OCI-LY3 (cell line): ENCODE results near the gene SMIM28.
A peak's percentile ranks its signal among the peaks of the same experiment; 100 is the strongest.

Source experiments
- H2AFZ ChIP-seq: fragments of 200-600, 300-600 bp; shearing (Covaris generic); 2 replicates; pipeline ENCODE4 v1.6.0; 2014; ENCODE audit warnings: antibody characterized with exemption, low read depth, low read length
- H3K27ac ChIP-seq: fragments of 200-600, 300-600 bp; sonication (generic); 2 replicates; pipeline ENCODE4 v1.5.1; 2014; ENCODE audit warnings: mild to moderate bottlenecking, low read length, moderate library complexity, mixed read lengths
- H3K27me3 ChIP-seq: fragments of 200-600, 300-600 bp; sonication (generic); 2 replicates; pipeline ENCODE4 v1.6.1; 2014; ENCODE audit warnings: low read depth, low read length, mixed read lengths
- H3K36me3 ChIP-seq: fragments of 200-600, 300-600 bp; sonication (generic); replicated peaks from 2 replicates; pipeline ENCODE3; 2014; ENCODE audit warnings: low read depth, low read length, mixed read lengths
- H3K4me1 ChIP-seq: fragments of 300-600, 200-600 bp; sonication (generic); 2 replicates; pipeline ENCODE4 v1.6.1; 2014; ENCODE audit warnings: low read length, mixed read lengths
- H3K4me2 ChIP-seq: fragments of 200-600, 300-600 bp; sonication (generic); 2 replicates; pipeline ENCODE4 v1.6.1; 2014; ENCODE audit warnings: low read length, mixed read lengths
- H3K4me3 ChIP-seq: fragments of 300-600, 200-600 bp; sonication (generic); 2 replicates; pipeline ENCODE4 v1.5.1; 2014; ENCODE audit warnings: antibody characterized with exemption, mild to moderate bottlenecking, low read length, moderate library complexity
- H3K79me2 ChIP-seq: fragments of 300-600, 200-600 bp; shearing (Covaris generic); 2 replicates; pipeline ENCODE4 v1.6.1; 2014; ENCODE audit warnings: mild to moderate bottlenecking, low read length, mixed read lengths
- H3K9ac ChIP-seq: fragments of 300-600, 200-600 bp; shearing (Covaris generic); 2 replicates; pipeline ENCODE4 v1.6.0; 2014; ENCODE audit warnings: mild to moderate bottlenecking, low read length, moderate library complexity
- H3K9me3 ChIP-seq: fragments of 200-600, 300-600 bp; shearing (Covaris generic); 2 replicates; pipeline ENCODE4 v1.6.1; 2014; ENCODE audit warnings: low read length, mixed read lengths; ENCODE audit not compliant: insufficient read depth
- H4K20me1 ChIP-seq: fragments of 200-600, 300-600 bp; sonication (generic); 2 replicates; pipeline ENCODE4 v1.6.1; 2016; ENCODE audit warnings: low read length, mixed read lengths; ENCODE audit not compliant: insufficient read depth
- EZH2phosphoT487 ChIP-seq: fragments of 200-600 bp; shearing (Covaris generic); IDR thresholded peaks from 2 replicates; pipeline ENCODE4 v1.6.1; 2018; ENCODE audit warnings: antibody characterized with exemption, mixed run types, low read depth
- TF ChIP-seq, protein P1 (sequence below): fragments of 200-600, 300-600 bp; sonication (generic); IDR thresholded peaks from 2 replicates; pipeline ENCODE4 v1.5.1; 2014; ENCODE audit warnings: antibody characterized with exemption, low read length, low read depth

The SMIM28 gene

DNA sequence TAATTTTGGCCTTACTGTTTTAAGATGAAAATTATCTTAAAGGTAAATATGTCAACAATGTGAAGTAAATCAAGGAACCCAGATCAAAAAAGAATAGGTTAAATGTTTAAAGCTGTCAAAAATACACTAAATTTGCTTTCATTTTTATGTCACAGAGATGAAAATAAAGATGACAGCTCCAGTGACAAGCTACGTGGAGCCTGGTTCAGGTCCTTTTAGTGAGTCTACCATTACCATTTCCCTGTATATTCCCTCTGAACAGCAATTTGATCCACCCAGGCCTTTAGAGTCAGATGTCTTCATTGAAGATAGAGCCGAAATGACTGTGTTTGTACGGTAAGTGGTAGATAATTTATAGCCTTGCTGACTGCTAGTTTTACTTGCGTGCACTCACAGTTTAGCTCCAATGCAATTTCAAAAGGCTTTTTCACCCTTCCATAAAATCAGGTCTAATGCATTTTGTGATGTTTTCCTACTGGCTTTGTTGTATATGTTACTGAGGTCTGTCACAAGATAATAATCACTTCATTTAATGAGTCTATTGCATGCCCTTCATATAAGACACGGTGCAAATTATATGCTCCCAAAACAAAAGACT, 28.2 kb downstream of the SMIM28 start:
- Histone ChIP-seq H3K9me3 (no peaks in the 10 kb centered on the region), H3K4me2 (no peak overlapping the region), H3K4me3 (no peak overlapping the region), H3K4me1 (peaks cover 9% of the 10 kb centered on the region), H2AFZ (no peak overlapping the region), H3K36me3 (peaks cover 17% of the 10 kb centered on the region), H3K27ac (no peak overlapping the region), H3K9ac (no peak overlapping the region), H3K27me3 (no peaks in the 10 kb centered on the region), H4K20me1 (no peaks in the 10 kb centered on the region), H3K79me2 (no peaks in the 10 kb centered on the region)
- TF ChIP-seq, protein P1, sequence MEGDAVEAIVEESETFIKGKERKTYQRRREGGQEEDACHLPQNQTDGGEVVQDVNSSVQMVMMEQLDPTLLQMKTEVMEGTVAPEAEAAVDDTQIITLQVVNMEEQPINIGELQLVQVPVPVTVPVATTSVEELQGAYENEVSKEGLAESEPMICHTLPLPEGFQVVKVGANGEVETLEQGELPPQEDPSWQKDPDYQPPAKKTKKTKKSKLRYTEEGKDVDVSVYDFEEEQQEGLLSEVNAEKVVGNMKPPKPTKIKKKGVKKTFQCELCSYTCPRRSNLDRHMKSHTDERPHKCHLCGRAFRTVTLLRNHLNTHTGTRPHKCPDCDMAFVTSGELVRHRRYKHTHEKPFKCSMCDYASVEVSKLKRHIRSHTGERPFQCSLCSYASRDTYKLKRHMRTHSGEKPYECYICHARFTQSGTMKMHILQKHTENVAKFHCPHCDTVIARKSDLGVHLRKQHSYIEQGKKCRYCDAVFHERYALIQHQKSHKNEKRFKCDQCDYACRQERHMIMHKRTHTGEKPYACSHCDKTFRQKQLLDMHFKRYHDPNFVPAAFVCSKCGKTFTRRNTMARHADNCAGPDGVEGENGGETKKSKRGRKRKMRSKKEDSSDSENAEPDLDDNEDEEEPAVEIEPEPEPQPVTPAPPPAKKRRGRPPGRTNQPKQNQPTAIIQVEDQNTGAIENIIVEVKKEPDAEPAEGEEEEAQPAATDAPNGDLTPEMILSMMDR: no peak
- no peak for TF ChIP-seq EZH2phosphoT487

GRCh38 chr6:138406443-138406842, 28.7 kb downstream of the SMIM28 start:
- Histone ChIP-seq H3K4me2 (no peak overlapping the region), H3K36me3 (peaks cover 17% of the 10 kb centered on the region)

GRCh38 chr6:138410048-138410735, 32.5 kb downstream of the SMIM28 start:
- Histone ChIP-seq H3K9me3 (no peaks in the 10 kb centered on the region), H3K4me1 (peaks cover 16% of the 10 kb centered on the region), H3K4me3 (no peak overlapping the region), H2AFZ (no peak overlapping the region), H3K36me3 (peaks cover 35% of the 10 kb centered on the region), H3K27ac (no peak overlapping the region), H3K4me2 (no peak overlapping the region), H3K9ac (no peak overlapping the region), H3K79me2 (no peaks in the 10 kb centered on the region), H4K20me1 (no peaks in the 10 kb centered on the region), H3K27me3 (no peaks in the 10 kb centered on the region)
- TF ChIP-seq, protein P1: no peak
- TF ChIP-seq EZH2phosphoT487: no peak

More at GRCh38 chr6:138406443-138406842, 28.7 kb downstream of the SMIM28 start:
- H3K4me3 ChIP-seq: no peak overlapping the region
- H3K27me3 ChIP-seq: no peaks in the 10 kb centered on the region
- no peak overlapping the region for H3K9ac ChIP-seq
- H3K27ac ChIP-seq: no peak overlapping the region
- H3K79me2 ChIP-seq: no peaks in the 10 kb centered on the region
- peaks cover 14% of the 10 kb centered on the region for H3K4me1 ChIP-seq
- no peaks in the 10 kb centered on the region for H3K9me3 ChIP-seq
- H2AFZ ChIP-seq: no peak overlapping the region
- no peaks in the 10 kb centered on the region for H4K20me1 ChIP-seq
- no peak for TF ChIP-seq EZH2phosphoT487
- TF ChIP-seq, protein P1: no peak

- H3K79me2 ChIP-seq: no peaks in the 10 kb centered on the region
- H3K4me3 ChIP-seq: no peak overlapping the region
- peaks cover 34% of the 10 kb centered on the region for H3K36me3 ChIP-seq
- peak overlapping the region; percentile 50 for H3K4me2 ChIP-seq
- H3K27me3 ChIP-seq: no peaks in the 10 kb centered on the region
- TF ChIP-seq, protein P1: no peak
- no peak for TF ChIP-seq EZH2phosphoT487
- no peak overlapping the region for H2AFZ ChIP-seq
- peaks cover 14% of the 10 kb centered on the region for H3K4me1 ChIP-seq
- H3K27ac ChIP-seq: 0 out of 2 replicates have a peak overlapping the region, but pooled peaks have one; percentile 23
- H3K9ac ChIP-seq: no peak overlapping the region
- no peaks in the 10 kb centered on the region for H3K9me3 ChIP-seq
- no peaks in the 10 kb centered on the region for H4K20me1 ChIP-seq
Observed at GRCh38 chr6:138410972-138411880, 33.5 kb downstream of the SMIM28 start.
